Activated T-cell treated with anti-CD3 and anti-CD28 coated beads, Interleukin-2, amount 50 U/mL, for 4 hours (primary cell): Measurements from ENCODE around the gene TPO. TPM values are rescaled to one million over a fixed set of nuclear protein-coding genes. Genes with fewer than 3 reads are reported as not detected.

Experiments
- ATAC-seq, 2 donors: fragments of 200-7000 bp; cut with Tn5 transposase; one replicate each; pipeline ENCODE4 v1.10.0; 2021
- DNase-seq: peaks from one replicate; pipeline ENCODE4 v3.0.0-alpha.2; 2020
- H3K27me3 Mint-ChIP-seq: one replicate; pipeline ENCODE4 v1.8.0; 2021; ENCODE audit warnings: low read depth, mixed read lengths
- H3K36me3 Mint-ChIP-seq: one replicate; pipeline ENCODE4 v1.8.0; 2022; ENCODE audit warnings: mixed read lengths; ENCODE audit not compliant: insufficient read depth
- H3K4me1 Mint-ChIP-seq: one replicate; pipeline ENCODE4 v1.8.0; 2021; ENCODE audit warnings: low read depth, mixed read lengths
- H3K4me3 Mint-ChIP-seq: one replicate; pipeline ENCODE4 v1.8.0; 2021; ENCODE audit warnings: mild to moderate bottlenecking, moderate library complexity, mixed read lengths
- H3K9me3 Mint-ChIP-seq: one replicate; pipeline ENCODE4 v1.8.0; 2021; ENCODE audit warnings: mixed read lengths
- total RNA-seq, 3 donors: library from RNA; stranded (reverse); gene quantifications; one replicate each; pipeline ENCODE4 v1.2.1, GENCODE V29; 2021

The TPO gene
- total RNA-seq, 3 donors from 2014 or later = not detected

GRCh38 chr2:1501038-1501851 is 88.0 kb downstream of the TPO start:
- no peak for DNase-seq
- Mint-ChIP-seq H3K4me1 (no peaks in the 10 kb centered on the region), H3K36me3 (no peaks in the 10 kb centered on the region), H3K27me3 (no peaks in the 10 kb centered on the region), H3K9me3 (no peaks in the 10 kb centered on the region), H3K4me3 (no peak overlapping the region)
- ATAC-seq = no peak

GRCh38 chr2:1501991-1502390 is 88.7 kb downstream of the TPO start:
- Mint-ChIP-seq H3K27me3 (no peaks in the 10 kb centered on the region), H3K9me3 (no peaks in the 10 kb centered on the region), H3K4me3 (no peak overlapping the region), H3K4me1 (no peaks in the 10 kb centered on the region), H3K36me3 (no peaks in the 10 kb centered on the region)
- DNase-seq (no peak), ATAC-seq (no peak)

GRCh38 chr2:1502891-1503304 is 89.6 kb downstream of the TPO start:
- ATAC-seq (no peak), DNase-seq (no peak)
- Mint-ChIP-seq H3K4me1 (no peaks in the 10 kb centered on the region), H3K9me3 (no peaks in the 10 kb centered on the region), H3K27me3 (no peaks in the 10 kb centered on the region), H3K36me3 (no peaks in the 10 kb centered on the region), H3K4me3 (no peak overlapping the region)

GRCh38 chr2:1503471-1504310 is 90.4 kb downstream of the TPO start:
- Mint-ChIP-seq H3K27me3 (no peaks in the 10 kb centered on the region), H3K4me1 (peaks cover 2% of the 10 kb centered on the region), H3K36me3 (no peaks in the 10 kb centered on the region), H3K4me3 (no peak overlapping the region), H3K9me3 (no peaks in the 10 kb centered on the region)
- DNase-seq = no peak
- no peak for ATAC-seq

- Mint-ChIP-seq H3K9me3 (no peaks in the 10 kb centered on the region), H3K27me3 (no peaks in the 10 kb centered on the region), H3K36me3 (no peaks in the 10 kb centered on the region), H3K4me3 (no peak overlapping the region), H3K4me1 (peaks cover 8% of the 10 kb centered on the region)
- ATAC-seq (no peak), DNase-seq (no peak)
Observed at GRCh38 chr2:1504311-1504750, 91.1 kb downstream of the TPO start.

GRCh38 chr2:1505031-1505441 is 91.8 kb downstream of the TPO start:
- DNase-seq = no peak
- Mint-ChIP-seq H3K9me3 (no peaks in the 10 kb centered on the region), H3K4me1 (peaks cover 15% of the 10 kb centered on the region), H3K27me3 (no peaks in the 10 kb centered on the region), H3K4me3 (no peak overlapping the region), H3K36me3 (no peaks in the 10 kb centered on the region)
- no peak for ATAC-seq

GRCh38 chr2:1509271-1510065 is 96.2 kb downstream of the TPO start:
- DNase-seq (no peak), ATAC-seq (peak; percentile 63 to 64)
- peaks cover 25% of the 10 kb centered on the region for H3K4me1 Mint-ChIP-seq
- H3K9me3 Mint-ChIP-seq = no peaks in the 10 kb centered on the region
- no peaks in the 10 kb centered on the region for H3K27me3 Mint-ChIP-seq
- H3K4me3 Mint-ChIP-seq = peak overlapping the region; percentile 5
- no peaks in the 10 kb centered on the region for H3K36me3 Mint-ChIP-seq

GRCh38 chr2:1510176-1510575 is 96.9 kb downstream of the TPO start:
- Mint-ChIP-seq H3K4me1 (peaks cover 25% of the 10 kb centered on the region), H3K36me3 (no peaks in the 10 kb centered on the region), H3K27me3 (no peaks in the 10 kb centered on the region), H3K9me3 (no peaks in the 10 kb centered on the region), H3K4me3 (peak overlapping the region; percentile 5)
- DNase-seq = no peak
- no peak for ATAC-seq

- no peaks in the 10 kb centered on the region for H3K36me3 Mint-ChIP-seq
Observed at GRCh38 chr2:1511455-1511854, 98.2 kb downstream of the TPO start.

GRCh38 chr2:1512321-1513289 is 99.3 kb downstream of the TPO start:
- Mint-ChIP-seq H3K27me3 (no peaks in the 10 kb centered on the region), H3K4me1 (peaks cover 33% of the 10 kb centered on the region), H3K36me3 (no peaks in the 10 kb centered on the region), H3K9me3 (no peaks in the 10 kb centered on the region), H3K4me3 (no peak overlapping the region)
- ATAC-seq (no peak), DNase-seq (no peak)

More at GRCh38 chr2:1511455-1511854, 98.2 kb downstream of the TPO start:
- no peak for DNase-seq
- H3K27me3 Mint-ChIP-seq = no peaks in the 10 kb centered on the region
- H3K4me1 Mint-ChIP-seq = peaks cover 27% of the 10 kb centered on the region
- ATAC-seq = no peak
- H3K9me3 Mint-ChIP-seq = no peaks in the 10 kb centered on the region
- no peak overlapping the region for H3K4me3 Mint-ChIP-seq

- DNase-seq (no peak), ATAC-seq (no peak)
- Mint-ChIP-seq H3K4me1 (peaks cover 41% of the 10 kb centered on the region), H3K9me3 (no peaks in the 10 kb centered on the region), H3K4me3 (no peak overlapping the region), H3K27me3 (no peaks in the 10 kb centered on the region), H3K36me3 (no peaks in the 10 kb centered on the region)
Observed at GRCh38 chr2:1514391-1515072, 101.3 kb downstream of the TPO start.

GRCh38 chr2:1515073-1515430 is 101.8 kb downstream of the TPO start:
- Mint-ChIP-seq H3K4me1 (peaks cover 39% of the 10 kb centered on the region), H3K9me3 (no peaks in the 10 kb centered on the region), H3K4me3 (no peak overlapping the region), H3K36me3 (no peaks in the 10 kb centered on the region), H3K27me3 (no peaks in the 10 kb centered on the region)
- DNase-seq (no peak), ATAC-seq (no peak)
